ENCODE results near the gene INTS12. TPM values are rescaled to one million over a fixed set of nuclear protein-coding genes. Genes with fewer than 3 reads are reported as not detected.

The INTS12 gene
- total and polyA plus RNA-seq, 10 of the 15 experiments (the other 5 are each of a cell fraction or from before 2014, with no cell fraction given): 24.2 to 52.4 (median 37.3) TPM

DNA sequence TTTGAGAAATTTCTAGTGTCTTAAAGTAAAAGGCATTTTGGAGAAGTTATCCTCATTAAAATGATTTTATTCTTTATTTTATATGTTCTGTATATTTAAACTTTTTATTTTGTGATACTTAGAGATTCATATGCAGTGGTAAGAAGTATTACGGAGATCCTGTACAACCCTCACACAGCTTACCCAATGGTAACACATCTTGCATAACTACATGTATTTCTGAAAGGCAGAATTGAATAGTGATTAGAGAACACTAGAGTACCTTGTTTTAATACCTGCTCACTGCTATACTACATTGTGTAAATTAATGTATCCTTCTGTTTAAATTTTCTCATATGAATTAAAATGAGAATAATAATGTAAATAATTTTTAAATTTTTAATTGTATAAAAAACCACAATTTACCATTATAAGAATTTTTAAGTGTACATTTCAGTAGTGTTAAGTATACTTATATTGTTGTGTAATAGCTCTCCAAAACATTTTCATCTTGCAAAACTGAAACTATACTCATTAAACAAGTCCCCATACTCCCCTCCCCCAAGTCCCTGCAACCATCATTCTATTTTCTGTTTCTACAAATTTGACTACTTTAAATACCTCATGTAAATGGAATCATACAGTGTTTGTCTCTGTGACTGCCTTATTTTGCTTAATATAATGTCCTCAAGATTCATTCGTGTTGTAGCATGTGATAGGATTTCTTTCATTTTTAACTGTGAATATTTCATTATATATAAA is 45.4 kb downstream of the INTS12 start:
- H3K36me3 ChIP-seq (ENCODE audit: control insufficient read depth in 2 of 2, insufficient read depth in 2 of 2, low read length in 1 of 2): no peaks in the 10 kb centered on the region
- WGBS (ENCODE audit: insufficient coverage, insufficient replicate concordance, low lambda C conversion rate, missing lambda C conversion rate): 79% methylated on average over 2 of the region's 2 CpGs
- RAD21 ChIA-PET (ENCODE audit: unreplicated experiment): interaction anchor here (0.7 to 7.3 kb wide), 8 partner anchors 25 to 190 kb away, joined by 3 to 103 read pairs (median 4); partner anchors contain the start of gene PPA2
- no peaks in the 10 kb centered on the region; the same call in 2 of the 3 replicates for H3K9me3 ChIP-seq (replicated peaks; ENCODE audit: control insufficient read depth, insufficient read depth, low read length)
- H3K27ac ChIP-seq (ENCODE audit: control insufficient read depth, insufficient read depth): no peak overlapping the region
- CTCF ChIA-PET: interaction anchor here (0.6 to 7.5 kb wide), 4 partner anchors 37 to 188 kb away, joined by 3 to 160 read pairs (median 18); partner anchors contain the start of gene PPA2
- ATAC-seq (peak; percentile 43), FAIRE-seq (peak; percentile 27), DNase-seq (ENCODE audit: low read depth, low spot score) (no peak)
- H3K4me2 ChIP-seq (ENCODE audit: control insufficient read depth, insufficient read depth): no peak overlapping the region
- TF ChIP-seq KLF5 (IDR thresholded peaks at IDR 0.05; ENCODE audit: partially characterized antibody): no peak
- no peak for TF ChIP-seq CEBPB (IDR thresholded peaks at IDR 0.05; ENCODE audit: borderline replicate concordance in 1 of 2, low read depth in 2 of 2, low read length in 2 of 2)
- no peak for TF ChIP-seq IKZF1 (conservative IDR thresholded peaks at IDR 0.05)
- TF ChIP-seq TCF12 (IDR thresholded peaks at IDR 0.05; ENCODE audit: low read depth, low read length): no peak
- TF ChIP-seq PML (IDR thresholded peaks at IDR 0.05; ENCODE audit: low read length): no peak
- TF ChIP-seq, protein P1, sequence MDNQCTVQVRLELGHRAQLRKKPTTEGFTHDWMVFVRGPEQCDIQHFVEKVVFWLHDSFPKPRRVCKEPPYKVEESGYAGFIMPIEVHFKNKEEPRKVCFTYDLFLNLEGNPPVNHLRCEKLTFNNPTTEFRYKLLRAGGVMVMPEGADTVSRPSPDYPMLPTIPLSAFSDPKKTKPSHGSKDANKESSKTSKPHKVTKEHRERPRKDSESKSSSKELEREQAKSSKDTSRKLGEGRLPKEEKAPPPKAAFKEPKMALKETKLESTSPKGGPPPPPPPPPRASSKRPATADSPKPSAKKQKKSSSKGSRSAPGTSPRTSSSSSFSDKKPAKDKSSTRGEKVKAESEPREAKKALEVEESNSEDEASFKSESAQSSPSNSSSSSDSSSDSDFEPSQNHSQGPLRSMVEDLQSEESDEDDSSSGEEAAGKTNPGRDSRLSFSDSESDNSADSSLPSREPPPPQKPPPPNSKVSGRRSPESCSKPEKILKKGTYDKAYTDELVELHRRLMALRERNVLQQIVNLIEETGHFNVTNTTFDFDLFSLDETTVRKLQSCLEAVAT (IDR thresholded peaks at IDR 0.05): no peak
- TF ChIP-seq ETV6 (conservative IDR thresholded peaks at IDR 0.05 in 1 of 2, IDR thresholded peaks at IDR 0.05 in 1 of 2; ENCODE audit: borderline replicate concordance in 1 of 2, low read depth in 1 of 2): no peak
- no peak for TF ChIP-seq POLR2A (IDR thresholded peaks at IDR 0.05; ENCODE audit: low read depth, low read length)
- TF ChIP-seq, protein P2, sequence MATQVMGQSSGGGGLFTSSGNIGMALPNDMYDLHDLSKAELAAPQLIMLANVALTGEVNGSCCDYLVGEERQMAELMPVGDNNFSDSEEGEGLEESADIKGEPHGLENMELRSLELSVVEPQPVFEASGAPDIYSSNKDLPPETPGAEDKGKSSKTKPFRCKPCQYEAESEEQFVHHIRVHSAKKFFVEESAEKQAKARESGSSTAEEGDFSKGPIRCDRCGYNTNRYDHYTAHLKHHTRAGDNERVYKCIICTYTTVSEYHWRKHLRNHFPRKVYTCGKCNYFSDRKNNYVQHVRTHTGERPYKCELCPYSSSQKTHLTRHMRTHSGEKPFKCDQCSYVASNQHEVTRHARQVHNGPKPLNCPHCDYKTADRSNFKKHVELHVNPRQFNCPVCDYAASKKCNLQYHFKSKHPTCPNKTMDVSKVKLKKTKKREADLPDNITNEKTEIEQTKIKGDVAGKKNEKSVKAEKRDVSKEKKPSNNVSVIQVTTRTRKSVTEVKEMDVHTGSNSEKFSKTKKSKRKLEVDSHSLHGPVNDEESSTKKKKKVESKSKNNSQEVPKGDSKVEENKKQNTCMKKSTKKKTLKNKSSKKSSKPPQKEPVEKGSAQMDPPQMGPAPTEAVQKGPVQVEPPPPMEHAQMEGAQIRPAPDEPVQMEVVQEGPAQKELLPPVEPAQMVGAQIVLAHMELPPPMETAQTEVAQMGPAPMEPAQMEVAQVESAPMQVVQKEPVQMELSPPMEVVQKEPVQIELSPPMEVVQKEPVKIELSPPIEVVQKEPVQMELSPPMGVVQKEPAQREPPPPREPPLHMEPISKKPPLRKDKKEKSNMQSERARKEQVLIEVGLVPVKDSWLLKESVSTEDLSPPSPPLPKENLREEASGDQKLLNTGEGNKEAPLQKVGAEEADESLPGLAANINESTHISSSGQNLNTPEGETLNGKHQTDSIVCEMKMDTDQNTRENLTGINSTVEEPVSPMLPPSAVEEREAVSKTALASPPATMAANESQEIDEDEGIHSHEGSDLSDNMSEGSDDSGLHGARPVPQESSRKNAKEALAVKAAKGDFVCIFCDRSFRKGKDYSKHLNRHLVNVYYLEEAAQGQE (IDR thresholded peaks at IDR 0.05; ENCODE audit: low read depth, low read length): no peak
- no peak for TF ChIP-seq LARP7 (IDR thresholded peaks at IDR 0.05)
- TF ChIP-seq DPF2 (IDR thresholded peaks at IDR 0.05): no peak
- no peak for TF ChIP-seq HCFC1 (IDR thresholded peaks at IDR 0.05; ENCODE audit: low read length)
- TF ChIP-seq YY1 (IDR thresholded peaks at IDR 0.05; ENCODE audit: low read depth, low read length): no peak
- TF ChIP-seq ESRRA (IDR thresholded peaks at IDR 0.05; ENCODE audit: low read length): no peak
- TF ChIP-seq CREM (IDR thresholded peaks at IDR 0.05; ENCODE audit: low read depth): no peak
- TF ChIP-seq BCL11A (IDR thresholded peaks at IDR 0.05; ENCODE audit: low read depth, low read length): no peak
- no peaks in the 10 kb centered on the region for H3K79me2 ChIP-seq (ENCODE audit: control insufficient read depth, insufficient read depth, low read length)
- SMC1A ChIA-PET (ENCODE audit: uncharacterized antibody, unreplicated experiment): interaction anchor here (0.9 to 13.3 kb wide), 5 partner anchors 11 to 140 kb away, joined by 3 to 146 read pairs (median 4); no protein-coding TSS in a partner anchor
- H4K20me1 ChIP-seq (ENCODE audit: control insufficient read depth, insufficient read depth): no peaks in the 10 kb centered on the region
- intact Hi-C loops (cut with micrococcal nuclease; ENCODE audit: unreplicated experiment): loop anchor here (10.0 kb wide), 1 partner anchor 518 kb away; the partner anchor contains the start of gene TET2
- no peak overlapping the region for H3K4me3 ChIP-seq
- in situ Hi-C loops (cut with MboI): no loop called here
- H2AFZ ChIP-seq (ENCODE audit: control insufficient read depth, low read depth, low read length): no peak overlapping the region
- H3K9ac ChIP-seq (ENCODE audit: control insufficient read depth, insufficient read depth, low read length): no peak overlapping the region
- H3K27me3 ChIP-seq (replicated peaks in 1 of 2; ENCODE audit: control insufficient read depth in 2 of 2, insufficient read depth in 2 of 2, low read length in 1 of 2): no peaks in the 10 kb centered on the region
- no TSS peak for BruUV-seq (replicated peaks)
- H3K4me1 ChIP-seq (ENCODE audit: control insufficient read depth, insufficient read depth, low read length): no peaks in the 10 kb centered on the region
- POLR2A ChIA-PET: interaction anchor here (0.7 kb wide), 1 partner anchor 167 kb away, joined by 5 read pairs; no protein-coding TSS in a partner anchor
